ENCODE data around the gene UGT1A5. TPM values are rescaled to one million over a fixed set of nuclear protein-coding genes. Genes with fewer than 3 reads are reported as not detected.

Gene UGT1A5
- total and polyA plus RNA-seq, 2 experiments from 2014 or later, result not detected

DNA sequence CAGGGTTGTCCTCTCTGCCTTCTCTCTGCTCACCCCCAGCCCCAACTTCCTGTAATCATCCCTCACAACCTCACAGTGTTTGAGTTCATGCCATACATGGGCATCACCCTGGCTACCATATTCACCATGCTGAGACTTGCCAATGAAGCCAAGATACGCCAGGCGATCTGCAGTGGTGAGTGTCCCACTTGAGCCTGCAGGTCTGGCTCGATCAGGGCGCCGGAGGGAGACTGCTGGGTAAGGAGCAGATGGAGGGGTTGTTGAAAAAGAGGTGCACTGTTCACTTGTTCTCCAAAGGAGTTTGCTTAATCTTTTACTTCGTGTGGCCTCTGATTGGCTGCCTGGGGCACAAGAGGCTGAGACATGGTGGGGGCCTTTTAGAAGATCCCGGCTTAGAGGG lies 80.0 kb downstream of the UGT1A5 start:
- Histone ChIP-seq H3K4me1 (ENCODE audit: low read depth) (no peaks in the 10 kb centered on the region), H3K36me3 (no peaks in the 10 kb centered on the region)
- TF ChIP-seq, protein P1, sequence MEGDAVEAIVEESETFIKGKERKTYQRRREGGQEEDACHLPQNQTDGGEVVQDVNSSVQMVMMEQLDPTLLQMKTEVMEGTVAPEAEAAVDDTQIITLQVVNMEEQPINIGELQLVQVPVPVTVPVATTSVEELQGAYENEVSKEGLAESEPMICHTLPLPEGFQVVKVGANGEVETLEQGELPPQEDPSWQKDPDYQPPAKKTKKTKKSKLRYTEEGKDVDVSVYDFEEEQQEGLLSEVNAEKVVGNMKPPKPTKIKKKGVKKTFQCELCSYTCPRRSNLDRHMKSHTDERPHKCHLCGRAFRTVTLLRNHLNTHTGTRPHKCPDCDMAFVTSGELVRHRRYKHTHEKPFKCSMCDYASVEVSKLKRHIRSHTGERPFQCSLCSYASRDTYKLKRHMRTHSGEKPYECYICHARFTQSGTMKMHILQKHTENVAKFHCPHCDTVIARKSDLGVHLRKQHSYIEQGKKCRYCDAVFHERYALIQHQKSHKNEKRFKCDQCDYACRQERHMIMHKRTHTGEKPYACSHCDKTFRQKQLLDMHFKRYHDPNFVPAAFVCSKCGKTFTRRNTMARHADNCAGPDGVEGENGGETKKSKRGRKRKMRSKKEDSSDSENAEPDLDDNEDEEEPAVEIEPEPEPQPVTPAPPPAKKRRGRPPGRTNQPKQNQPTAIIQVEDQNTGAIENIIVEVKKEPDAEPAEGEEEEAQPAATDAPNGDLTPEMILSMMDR (IDR thresholded peaks at IDR 0.05; ENCODE audit: low read depth, low read length), result no peak

DNA sequence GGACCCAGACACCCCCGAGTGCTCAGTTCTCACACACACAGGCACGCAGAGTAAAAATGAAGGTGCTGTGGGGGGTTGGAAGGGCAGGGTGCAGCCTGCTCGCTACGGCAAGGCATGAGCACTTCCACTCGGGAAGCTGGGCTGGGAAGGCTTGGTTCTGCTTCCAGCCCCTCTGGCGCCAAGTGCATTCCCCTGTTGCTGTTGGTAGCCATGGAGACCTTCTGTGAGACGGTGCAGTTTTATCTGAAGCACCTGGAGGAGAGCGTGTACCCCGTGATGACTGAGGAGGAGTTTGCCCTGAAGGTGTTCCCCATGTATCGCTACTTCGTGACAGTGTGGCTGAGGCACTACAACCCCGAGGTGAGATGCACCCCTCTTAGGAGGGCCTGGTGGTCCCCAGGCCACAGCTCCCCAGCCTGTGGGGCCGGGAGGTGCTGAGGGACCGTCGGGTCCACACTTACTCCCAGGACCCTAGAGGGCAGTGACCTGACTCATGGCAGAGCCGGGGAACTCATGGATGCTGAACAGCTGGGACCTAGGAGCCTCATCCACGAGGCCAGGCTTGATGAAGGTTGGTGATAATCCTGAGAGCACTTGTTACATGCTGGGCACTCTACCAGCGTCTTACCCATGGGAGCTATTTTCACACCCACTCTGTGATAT lies 80.9 kb downstream of the UGT1A5 start:
- Histone ChIP-seq H3K4me1 (ENCODE audit: low read depth) (no peaks in the 10 kb centered on the region), H3K4me3 (no peak overlapping the region), H3K9me3 (ENCODE audit: low read depth) (no peaks in the 10 kb centered on the region), H3K36me3 (no peaks in the 10 kb centered on the region), H3K27me3 (no peaks in the 10 kb centered on the region), H3K27ac (no peak overlapping the region)
- TF ChIP-seq, protein P1 (IDR thresholded peaks at IDR 0.05; ENCODE audit: low read depth, low read length), result no peak
- no peak for DNase-seq (ENCODE audit: low read depth in 1 of 2, low spot score in 1 of 2)

More for the DNA sequence above, 80.0 kb downstream of the UGT1A5 start:
- H3K4me3 ChIP-seq, result no peak overlapping the region
- no peaks in the 10 kb centered on the region for H3K27me3 ChIP-seq
- no peak for DNase-seq (ENCODE audit: low read depth in 1 of 2, low spot score in 1 of 2)
- H3K27ac ChIP-seq, result no peak overlapping the region
- no peaks in the 10 kb centered on the region for H3K9me3 ChIP-seq (ENCODE audit: low read depth)

DNA sequence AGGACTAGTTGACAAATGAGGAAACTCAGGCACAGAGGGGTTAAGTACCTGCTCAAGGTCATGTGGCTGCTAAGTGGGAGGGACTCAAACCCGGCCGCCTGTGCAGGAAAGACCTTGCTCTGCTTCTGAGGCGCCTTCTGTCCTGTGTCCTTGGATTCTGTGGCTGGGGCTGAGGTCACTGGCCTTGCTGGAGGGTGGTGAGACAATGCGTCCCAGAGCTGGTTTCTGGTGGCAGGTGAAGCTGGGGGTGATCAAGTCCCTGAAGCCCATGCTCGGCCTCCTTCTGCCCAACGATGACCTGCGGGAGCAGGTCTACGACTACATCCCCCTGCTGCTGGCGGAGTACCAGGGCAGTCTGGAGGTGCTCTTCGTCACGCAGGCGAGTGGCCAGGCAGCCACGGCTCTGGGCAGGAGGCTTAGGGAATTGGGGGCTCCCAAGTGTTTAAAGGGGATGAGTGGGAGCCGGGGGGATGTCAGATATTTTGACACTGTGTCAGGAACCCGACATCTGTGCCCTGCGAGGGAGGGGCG lies 81.5 kb downstream of the UGT1A5 start:
- Histone ChIP-seq H3K9me3 (ENCODE audit: low read depth) (no peaks in the 10 kb centered on the region), H3K4me1 (ENCODE audit: low read depth) (no peaks in the 10 kb centered on the region), H3K27ac (no peak overlapping the region), H3K4me3 (no peak overlapping the region), H3K36me3 (no peaks in the 10 kb centered on the region), H3K27me3 (no peaks in the 10 kb centered on the region)
- no peak for DNase-seq (ENCODE audit: low read depth in 1 of 2, low spot score in 1 of 2)
- TF ChIP-seq, protein P1 (IDR thresholded peaks at IDR 0.05; ENCODE audit: low read depth, low read length), result no peak

DNA sequence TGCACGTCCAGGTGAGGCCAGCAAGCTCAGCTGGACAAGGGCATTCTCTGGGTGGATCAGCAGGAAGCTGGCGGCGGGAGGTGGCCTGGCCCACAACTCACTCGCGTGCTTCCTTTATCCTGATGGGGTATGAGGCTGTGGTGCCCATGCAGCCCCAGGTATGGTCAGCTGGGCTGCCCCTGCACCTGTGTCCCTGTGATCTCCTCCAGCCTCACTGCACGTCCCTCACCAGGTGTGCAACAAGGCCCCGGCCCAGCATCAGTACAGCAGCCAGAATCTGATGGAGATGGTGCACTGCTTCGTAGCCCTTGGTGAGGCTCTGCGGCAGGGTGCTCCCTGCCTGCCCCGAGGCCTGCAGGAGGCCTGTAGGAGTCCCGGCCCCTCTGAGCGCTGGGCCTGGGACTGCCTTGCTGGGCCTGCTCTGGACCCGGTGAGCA lies 83.0 kb downstream of the UGT1A5 start:
- Histone ChIP-seq H3K27ac (no peak overlapping the region), H3K27me3 (no peaks in the 10 kb centered on the region), H3K4me3 (no peak overlapping the region), H3K9me3 (ENCODE audit: low read depth) (no peaks in the 10 kb centered on the region), H3K4me1 (ENCODE audit: low read depth) (no peaks in the 10 kb centered on the region), H3K36me3 (no peaks in the 10 kb centered on the region)
- TF ChIP-seq, protein P1 (IDR thresholded peaks at IDR 0.05; ENCODE audit: low read depth, low read length), result no peak
- no peak for DNase-seq (ENCODE audit: low read depth in 1 of 2, low spot score in 1 of 2)

DNA sequence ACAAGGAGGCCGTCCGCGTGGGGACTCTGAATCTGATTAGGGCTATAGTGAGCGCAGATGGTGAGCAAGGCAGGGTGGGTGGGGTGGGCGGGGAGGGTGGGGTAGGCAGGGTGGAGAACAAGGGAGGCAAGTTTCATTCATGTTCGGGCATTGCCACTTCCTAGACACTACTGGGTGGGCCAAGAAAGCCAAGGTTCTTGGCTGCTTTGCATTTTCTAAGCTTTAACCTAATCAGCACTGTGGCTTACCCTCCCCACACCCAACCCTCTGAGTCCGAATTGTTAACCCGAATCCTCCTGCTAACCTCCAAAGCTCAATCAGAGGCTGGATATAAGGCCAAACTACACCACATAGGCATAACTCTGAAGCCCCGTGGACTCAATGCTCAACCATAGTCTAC lies 83.5 kb downstream of the UGT1A5 start:
- TF ChIP-seq, protein P1 (IDR thresholded peaks at IDR 0.05; ENCODE audit: low read depth, low read length), result no peak
- no peaks in the 10 kb centered on the region for H3K4me1 ChIP-seq (ENCODE audit: low read depth)
- no peaks in the 10 kb centered on the region for H3K27me3 ChIP-seq
- no peaks in the 10 kb centered on the region for H3K36me3 ChIP-seq
- no peak overlapping the region for H3K27ac ChIP-seq
- DNase-seq (ENCODE audit: low read depth in 1 of 2, low spot score in 1 of 2), result no peak
- no peaks in the 10 kb centered on the region for H3K9me3 ChIP-seq (ENCODE audit: low read depth)
- H3K4me3 ChIP-seq, result no peak overlapping the region
